Dermis blood vessel endothelial cell (primary cell): ENCODE measurements around the gene HLA-DMB. TPM values are rescaled to one million over a fixed set of nuclear protein-coding genes. Genes with fewer than 3 reads are reported as not detected.
A peak's percentile ranks its signal among the peaks of the same experiment; 100 is the strongest.

Source experiments
- DNase-seq: peaks from one replicate; pipeline ENCODE4 v3.0.0; 2010
- total RNA-seq: library from RNA; depleted of rRNA; stranded (reverse); fragments of >200 nt; gene quantifications from 2 replicates; pipeline ENCODE4 v1.2.3, GENCODE V29; 2014

The HLA-DMB gene
- total RNA-seq, 1 donor from 2014 or later = 2.9 TPM

GRCh38 chr6:32971581-32972352 lies 30.9 kb upstream of the HLA-DMB start:
- DNase-seq = peak; percentile 100

DNA sequence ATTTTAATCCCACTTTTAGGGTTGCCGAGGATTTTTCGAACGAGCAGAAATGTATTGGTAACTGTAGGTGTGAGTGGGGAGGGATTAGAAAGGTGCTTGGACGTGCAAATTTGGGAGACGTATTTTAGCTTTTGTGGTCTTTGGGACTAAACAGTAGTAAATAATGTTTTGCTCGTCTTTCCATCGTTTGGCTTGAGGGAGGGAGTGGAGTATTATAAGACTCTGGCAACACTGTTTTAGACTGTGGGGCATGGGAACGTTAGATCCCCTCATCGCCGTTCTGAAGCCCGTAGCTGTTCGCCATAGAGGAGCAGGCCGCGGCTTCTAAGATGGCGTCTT lies 30.4 kb upstream of the HLA-DMB start:
- DNase-seq = no peak

DNA sequence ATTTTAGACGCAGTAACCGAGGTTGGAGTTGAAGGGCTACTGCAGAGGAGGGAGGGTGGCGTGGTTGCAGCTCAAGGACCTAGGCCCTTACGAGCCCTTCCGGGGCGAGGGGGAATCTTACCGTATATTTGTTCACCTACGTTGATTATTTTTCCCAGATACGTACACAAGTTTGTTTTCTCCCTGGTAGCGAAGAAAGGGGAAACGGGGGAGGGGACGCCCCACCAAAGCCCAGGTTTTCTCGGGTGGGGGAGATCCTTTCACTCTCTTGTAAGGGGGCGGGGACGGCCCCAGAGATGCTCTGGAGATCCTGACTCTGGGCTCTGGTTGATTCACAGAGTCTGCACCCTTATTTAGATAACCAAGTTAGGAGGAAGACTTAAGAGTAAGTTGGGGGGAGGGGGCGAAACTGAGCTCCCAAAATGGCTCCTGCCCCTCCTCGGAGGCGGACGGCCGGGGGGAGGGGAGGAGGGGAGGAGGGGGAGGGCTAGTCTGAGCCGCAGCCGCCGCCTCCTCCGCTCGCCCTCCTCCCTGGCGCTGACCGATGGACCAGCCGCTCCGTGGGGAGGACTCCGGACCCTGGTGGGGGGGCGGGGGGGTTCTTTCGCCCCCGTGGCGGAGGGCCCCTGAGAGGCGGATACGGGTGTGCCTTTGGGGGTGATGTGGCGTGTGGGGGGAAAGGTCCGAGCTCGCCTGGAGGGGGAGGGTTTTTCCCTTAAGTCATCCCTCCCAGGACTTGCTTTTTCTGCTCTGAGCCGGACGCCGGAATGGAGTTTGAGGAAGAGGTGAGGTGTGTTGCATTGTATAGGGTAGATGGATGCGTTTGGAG lies 29.8 kb upstream of the HLA-DMB start:
- DNase-seq = peak; percentile 86

- peak; percentile 78 for DNase-seq
These were observed 29.0 kb upstream of the HLA-DMB start for GRCh38 chr6:32969685-32970412.

- peak; percentile 85 for DNase-seq
These were observed 28.2 kb upstream of the HLA-DMB start for GRCh38 chr6:32968867-32969684.

GRCh38 chr6:32968093-32968866 lies 27.5 kb upstream of the HLA-DMB start, which contains the start of gene BRD2:
TSS of gene BRD2 (plus strand) at chr6:32968594. CDS start at chr6:32972899, 4,305 bp downstream.
- DNase-seq = peak; percentile 97

DNA sequence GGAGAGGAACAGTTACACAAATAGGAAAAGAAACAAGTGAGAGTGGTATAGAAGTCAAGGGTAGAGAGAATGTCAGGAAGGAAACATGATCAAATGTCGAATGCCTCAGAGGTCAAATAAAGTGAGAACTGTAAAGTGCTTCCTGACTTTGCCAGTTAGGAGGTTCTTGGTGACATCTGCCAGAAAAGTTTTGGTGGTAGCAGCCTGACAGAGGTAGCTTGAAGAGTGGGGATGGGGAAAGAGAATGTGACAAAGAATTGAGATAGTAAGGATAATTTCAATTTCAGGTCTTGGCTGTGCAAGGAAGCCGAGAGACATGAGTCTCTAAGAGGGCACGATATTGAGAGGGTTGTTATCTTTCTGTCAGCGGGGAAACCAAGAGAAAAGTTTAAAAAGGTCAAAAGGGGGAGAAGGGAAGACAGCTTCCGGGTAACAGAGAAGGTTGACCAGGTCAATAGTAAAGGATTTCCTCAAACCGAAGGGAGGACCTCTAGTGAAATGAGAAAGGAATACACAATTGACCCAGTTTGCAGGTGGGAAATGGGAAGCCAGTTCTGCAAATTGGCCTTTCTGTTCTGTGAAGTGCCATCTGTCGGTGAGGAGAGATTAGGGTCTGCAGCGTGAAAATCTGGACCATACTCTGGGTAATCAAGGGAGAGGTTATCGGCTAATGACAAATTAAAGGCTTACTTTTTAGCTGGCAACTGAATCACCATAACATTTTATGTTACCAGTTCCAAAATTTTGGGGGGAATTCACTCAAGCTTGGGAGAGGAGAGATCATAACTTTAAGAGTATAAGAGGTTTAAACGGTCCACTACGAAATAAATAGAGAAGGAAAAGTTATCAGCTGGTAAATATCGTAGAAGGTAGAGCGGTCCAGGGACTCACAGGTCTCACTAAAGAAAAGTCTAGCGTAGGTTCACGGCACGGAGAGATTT lies 26.6 kb upstream of the HLA-DMB start:
- DNase-seq = peak; percentile 70

DNA sequence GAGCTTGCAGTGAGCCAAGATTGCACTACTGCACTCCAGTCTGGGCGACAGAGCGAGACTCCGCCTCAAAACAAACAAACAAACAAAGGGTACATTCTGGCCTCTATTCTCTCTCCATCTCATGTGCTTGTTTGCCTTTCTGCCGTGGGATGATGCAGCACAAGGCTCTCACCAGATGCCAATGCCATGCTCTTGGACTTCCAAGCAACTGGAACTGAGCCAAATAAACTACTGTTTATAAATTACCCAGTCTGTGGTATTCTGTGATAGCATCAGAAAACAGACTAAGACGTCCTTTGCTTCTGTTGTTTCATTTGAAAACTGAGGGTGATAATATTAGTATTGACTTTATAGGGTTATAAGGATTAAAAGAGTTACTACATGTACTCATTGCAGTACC lies 23.9 kb upstream of the HLA-DMB start:
- DNase-seq = no peak

DNA sequence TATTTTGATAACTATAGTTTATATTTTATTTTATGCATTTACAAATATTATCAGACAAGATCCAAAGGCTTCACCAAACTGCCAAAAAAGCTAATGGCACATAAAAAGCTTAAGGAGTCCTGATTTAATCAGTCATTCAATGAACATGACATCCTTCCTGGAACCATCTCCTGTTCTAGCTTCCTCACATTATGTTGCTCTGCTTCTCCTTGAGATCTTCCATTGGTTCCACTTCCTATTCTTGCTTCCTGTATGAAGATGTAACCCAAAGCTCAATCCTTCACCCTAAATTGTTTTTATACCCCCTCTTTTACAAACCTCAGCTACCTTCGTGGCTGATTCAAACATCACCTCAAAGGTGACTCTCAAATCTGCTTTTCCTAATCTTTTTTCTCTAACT lies 23.0 kb upstream of the HLA-DMB start:
- DNase-seq = no peak

- DNase-seq = no peak
These were observed 21.5 kb upstream of the HLA-DMB start for GRCh38 chr6:32962213-32962826.

GRCh38 chr6:32960563-32960962 lies 19.7 kb upstream of the HLA-DMB start:
- no peak for DNase-seq

- DNase-seq = no peak
These were observed 15.3 kb upstream of the HLA-DMB start for GRCh38 chr6:32956176-32956575.

DNA sequence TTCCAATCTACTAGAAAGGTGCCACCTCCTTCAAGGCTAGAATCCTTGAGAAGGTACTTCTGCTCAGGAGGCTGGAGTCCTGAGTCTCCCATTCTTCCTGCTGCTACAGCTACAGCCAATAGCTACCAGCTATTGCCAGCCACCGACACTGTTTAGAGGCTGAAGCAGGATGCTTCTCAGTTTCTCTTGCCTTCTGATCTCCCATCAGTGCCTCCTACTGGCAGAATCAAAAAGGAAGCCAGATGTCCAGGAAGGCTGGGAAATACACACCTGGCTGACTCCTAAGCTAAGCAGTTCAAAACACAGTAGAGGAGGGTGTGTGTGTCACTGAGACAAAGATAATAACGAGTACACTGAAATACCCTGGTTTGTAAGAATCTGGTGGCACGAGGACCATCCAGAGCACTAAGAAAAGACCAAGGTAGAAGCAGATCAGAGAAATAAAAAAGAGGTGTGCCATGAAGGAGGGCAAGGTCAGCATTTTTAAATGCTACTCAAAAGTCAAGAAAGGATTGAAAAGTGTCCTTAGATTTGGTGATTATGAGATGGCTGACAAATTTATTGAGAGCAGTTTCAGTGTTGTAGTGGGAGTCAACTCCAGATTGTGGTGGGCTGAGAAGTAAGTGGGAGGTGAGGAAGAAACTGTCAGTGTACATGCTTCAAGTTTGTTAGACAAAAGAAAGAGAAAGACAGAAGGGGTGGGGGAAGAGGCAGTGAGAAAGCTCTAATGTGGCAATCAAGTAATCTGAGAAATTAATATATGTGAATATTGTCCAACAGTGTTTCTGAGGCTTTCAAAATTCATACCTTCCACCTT lies 14.4 kb upstream of the HLA-DMB start:
- peak; percentile 39 for DNase-seq

- no peak for DNase-seq
These were observed 13.4 kb upstream of the HLA-DMB start for GRCh38 chr6:32954267-32954666.

GRCh38 chr6:32953775-32954174 lies 12.9 kb upstream of the HLA-DMB start:
- no peak for DNase-seq

- peak; percentile 95 for DNase-seq
These were observed 12.2 kb upstream of the HLA-DMB start, which contains the start of gene HLA-DMA for GRCh38 chr6:32952817-32953739. TSS of gene HLA-DMA (minus strand) at chr6:32953097. CDS start at chr6:32953036, 61 bp downstream.

DNA sequence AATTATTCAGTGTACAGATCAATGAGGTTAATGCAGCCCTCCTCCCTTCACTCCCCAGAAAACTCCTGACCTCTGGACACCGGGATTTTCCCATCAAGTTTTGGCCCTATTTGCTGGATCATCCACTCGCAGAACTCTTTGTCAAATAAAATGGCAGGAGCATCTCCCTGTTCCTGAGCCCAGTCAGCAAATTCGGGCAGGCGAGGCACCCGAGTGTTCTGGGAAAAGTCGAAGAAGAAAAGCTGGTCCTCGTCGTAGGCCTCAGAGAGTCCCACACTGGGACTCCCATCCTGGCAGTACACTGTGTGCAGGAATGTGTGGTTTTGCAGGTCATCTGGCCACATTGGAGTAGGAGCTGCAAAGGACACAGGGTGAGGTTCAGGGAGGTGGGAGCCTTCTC lies 9.6 kb upstream of the HLA-DMB start:
- no peak for DNase-seq

GRCh38 chr6:32950010-32950409 lies 9.2 kb upstream of the HLA-DMB start:
- DNase-seq = no peak
